Suppressor macrophage treated with lipopolysaccharide for 4 hours (primary cell): ENCODE data around the gene FBLIM1.

Experiments
- DNase-seq: peaks from one replicate; pipeline ENCODE4 v3.0.0-alpha.2; 2020

The FBLIM1 gene, protein sequence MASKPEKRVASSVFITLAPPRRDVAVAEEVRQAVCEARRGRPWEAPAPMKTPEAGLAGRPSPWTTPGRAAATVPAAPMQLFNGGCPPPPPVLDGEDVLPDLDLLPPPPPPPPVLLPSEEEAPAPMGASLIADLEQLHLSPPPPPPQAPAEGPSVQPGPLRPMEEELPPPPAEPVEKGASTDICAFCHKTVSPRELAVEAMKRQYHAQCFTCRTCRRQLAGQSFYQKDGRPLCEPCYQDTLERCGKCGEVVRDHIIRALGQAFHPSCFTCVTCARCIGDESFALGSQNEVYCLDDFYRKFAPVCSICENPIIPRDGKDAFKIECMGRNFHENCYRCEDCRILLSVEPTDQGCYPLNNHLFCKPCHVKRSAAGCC

GRCh38 chr1:15758343-15758931 lies at the start of gene FBLIM1:
TSS of gene FBLIM1 (plus strand) at chr1:15758795. CDS start at chr1:15764984, 6,189 bp downstream.
- DNase-seq = no peak

- no peak for DNase-seq
These were observed 49.4 kb upstream of the FBLIM1 start for GRCh38 chr1:15709226-15709625.

DNA sequence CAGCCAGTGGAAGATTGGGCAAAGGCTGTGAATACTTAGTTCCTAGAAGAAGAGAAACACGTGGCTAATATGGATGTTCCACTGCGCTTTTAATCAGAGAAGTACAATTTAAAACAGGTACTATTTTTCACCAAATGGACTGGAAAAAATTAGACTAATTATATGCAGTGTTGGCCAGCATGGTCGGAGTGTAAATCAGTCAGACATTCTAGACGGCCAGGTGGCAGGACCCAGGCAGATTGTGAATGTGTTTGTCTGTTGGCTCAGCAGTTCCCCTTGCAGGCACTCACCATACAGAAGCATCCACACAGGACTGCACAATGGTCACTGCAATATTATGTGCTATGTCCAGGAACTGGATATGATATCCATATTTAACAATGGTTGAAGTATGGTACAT lies 46.4 kb upstream of the FBLIM1 start:
- DNase-seq = no peak

DNA sequence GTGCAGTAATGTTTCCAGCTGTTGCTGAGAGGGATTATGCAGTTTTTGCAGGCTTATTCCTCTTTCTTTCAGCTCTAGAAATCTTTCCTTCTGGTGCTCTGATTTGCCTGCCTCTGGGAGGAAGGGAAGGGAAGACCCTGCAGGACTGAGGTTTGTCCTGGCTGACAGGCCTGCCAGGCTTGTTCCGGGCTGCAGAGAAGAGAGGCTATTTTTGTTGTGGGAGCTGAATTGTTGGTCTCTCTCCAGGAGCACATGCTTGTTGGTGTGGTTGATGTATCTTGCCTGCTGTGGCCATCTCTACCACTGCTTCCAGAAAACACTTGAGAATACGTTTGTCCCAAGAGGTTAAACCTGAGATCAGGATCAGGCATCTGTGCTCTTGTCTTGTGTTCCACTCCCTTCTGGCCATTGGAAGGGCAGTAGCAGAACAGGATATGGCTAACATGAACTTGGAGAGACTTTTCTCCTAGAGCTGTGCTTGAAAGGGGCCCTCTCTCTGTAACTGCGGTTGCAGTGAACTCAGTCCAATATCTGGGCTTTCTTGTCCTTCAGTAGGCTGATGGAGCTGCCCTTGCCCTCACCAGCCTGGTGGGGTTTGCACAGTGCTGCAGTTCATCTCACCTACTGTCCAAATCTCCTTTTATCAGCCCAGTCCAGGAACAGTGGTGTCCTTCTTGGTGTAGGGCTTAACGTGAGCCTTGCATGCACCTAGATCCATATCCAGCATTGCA lies 44.0 kb upstream of the FBLIM1 start:
- no peak for DNase-seq

- no peak for DNase-seq
These were observed 41.0 kb upstream of the FBLIM1 start for GRCh38 chr1:15717418-15718125.

DNA sequence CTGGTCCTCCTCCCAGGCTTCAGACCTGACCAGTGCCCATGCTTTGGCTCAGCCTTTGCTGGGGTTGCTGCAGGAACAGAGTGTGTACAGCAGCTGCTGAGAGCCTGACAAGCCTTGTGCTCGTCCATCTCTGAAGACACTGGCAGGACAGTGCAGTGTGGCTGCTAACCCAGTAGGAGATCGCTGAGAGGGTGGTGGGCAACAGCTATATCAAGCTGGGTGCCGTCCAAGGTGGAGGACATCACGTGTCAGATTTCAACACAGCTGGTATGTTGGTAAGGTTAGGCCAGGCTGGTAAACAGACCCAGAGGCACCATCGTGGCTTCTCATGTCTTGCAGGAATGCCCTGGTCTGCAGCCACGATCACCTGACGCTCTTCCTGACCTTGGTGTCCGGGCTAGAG lies 40.4 kb upstream of the FBLIM1 start:
- no peak for DNase-seq

DNA sequence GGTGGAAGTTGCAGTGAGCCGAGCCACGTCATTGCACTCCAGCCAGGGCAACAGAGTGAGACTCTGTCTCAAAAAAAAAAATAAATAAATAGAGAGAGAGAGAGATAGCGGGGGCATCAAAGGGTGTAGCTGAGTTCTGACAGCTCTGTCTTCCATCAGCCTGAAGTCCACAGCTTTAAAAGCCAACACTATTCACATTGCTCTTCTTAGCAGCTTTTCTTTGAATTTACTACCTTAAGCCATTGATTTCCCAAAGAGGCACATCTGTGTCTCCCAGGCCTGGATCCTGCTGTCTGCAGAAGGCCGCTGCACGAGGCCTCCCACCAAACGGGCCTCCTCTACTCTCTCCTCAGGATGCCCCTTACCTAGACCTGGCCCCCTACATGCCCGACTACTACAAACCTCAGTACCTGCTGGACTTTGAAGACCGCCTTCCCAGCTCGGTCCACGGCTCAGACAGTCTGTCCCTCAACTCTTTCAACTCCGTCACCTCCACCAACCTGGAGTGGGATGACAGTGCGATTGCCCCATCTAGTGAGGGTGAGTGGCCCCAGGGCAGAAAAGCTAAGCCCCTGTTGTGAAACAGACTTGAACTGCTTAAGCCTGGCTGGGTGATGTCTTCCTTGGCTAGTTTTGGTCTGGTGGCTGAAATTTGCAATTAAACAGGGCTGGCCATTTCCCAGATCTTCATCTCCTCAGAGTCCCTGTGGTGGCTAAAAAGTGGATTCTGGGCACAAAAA lies 39.0 kb upstream of the FBLIM1 start:
- no peak for DNase-seq

- DNase-seq = no peak
These were observed 37.7 kb upstream of the FBLIM1 start for GRCh38 chr1:15720861-15721260.

- no peak for DNase-seq
These were observed 36.2 kb upstream of the FBLIM1 start for GRCh38 chr1:15722411-15722810.

DNA sequence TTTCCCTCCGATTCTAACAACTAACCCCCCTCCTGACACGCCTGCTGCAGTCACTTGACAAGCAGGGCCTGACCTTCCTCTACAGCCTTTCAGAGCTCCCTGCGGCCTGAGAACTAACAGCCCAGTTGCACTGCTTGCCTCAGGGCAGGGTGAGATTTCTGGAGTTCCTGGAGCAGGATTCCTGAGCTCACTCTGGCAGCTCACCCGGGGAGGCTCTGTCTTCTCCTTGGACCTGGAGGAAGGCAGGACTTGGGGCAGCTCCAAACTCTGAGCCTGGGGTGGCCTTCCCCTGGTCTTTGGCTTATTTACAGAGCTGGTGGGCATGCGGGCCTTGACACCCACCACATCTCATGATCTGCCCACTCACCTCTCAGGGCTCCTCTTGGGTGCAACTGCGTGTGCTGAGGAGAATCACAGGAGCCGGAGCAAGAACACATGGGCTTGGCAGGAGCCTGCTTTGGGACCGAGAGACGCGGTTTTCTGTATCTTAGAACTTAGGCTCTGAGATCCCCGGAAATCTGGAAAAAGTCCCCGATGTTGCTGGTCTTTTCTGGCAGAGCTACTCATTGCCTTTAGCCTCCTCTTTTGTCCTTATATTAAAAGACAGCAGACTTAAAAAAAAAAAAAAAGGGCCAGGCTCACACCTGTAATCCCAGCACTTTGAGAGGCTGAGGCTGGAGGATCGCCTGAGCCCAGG lies 35.6 kb upstream of the FBLIM1 start:
- no peak for DNase-seq

DNA sequence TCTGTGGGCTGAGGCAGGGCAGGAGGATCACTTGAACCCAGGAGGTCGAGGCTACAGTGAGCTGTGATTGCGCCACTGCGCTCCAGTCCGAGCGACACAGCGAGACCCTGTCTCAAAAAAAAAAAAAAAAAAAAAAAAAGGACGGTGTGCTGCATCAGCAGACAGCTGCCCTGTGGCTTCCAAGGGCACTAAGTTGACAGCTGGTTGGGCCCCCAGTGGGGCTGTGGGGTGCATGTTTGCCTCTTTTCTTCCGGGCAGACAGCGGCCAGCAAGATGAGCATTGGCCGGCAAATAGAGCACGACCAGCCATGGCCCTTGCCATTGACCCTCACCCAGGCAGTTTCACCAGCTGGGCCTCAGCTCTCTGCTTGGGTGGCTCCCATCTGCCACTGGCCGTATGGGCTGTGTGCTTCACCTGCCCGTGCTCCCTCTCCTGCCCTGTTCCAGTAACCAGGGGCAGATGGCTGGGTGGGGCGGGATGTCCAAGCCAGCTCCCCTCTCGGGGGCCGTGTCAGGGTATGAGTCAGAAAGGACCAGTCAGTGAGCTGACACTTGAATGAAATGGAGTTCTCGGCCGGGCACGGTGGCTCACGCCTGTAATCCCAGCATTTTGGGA lies 34.9 kb upstream of the FBLIM1 start:
- DNase-seq = no peak

- DNase-seq = no peak
These were observed 33.4 kb upstream of the FBLIM1 start for GRCh38 chr1:15724949-15725880.

GRCh38 chr1:15726508-15726907 lies 32.1 kb upstream of the FBLIM1 start:
- DNase-seq = no peak

DNA sequence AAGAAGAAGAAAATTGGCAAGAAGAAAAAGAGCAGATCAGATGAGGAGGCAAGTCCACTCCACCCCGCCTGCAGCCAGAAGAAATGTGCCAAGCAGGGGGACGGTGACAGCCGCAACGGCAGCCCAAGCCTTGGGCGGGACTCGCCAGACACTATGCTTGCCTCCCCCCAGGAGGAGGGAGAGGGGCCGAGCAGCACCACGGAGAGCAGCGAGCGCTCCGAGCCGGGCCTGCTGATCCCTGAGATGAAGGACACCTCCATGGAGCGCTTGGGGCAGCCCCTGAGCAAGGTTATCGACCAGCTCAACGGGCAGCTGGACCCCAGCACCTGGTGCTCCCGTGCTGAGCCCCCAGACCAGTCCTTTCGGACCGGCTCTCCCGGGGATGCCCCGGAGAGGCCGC lies 31.6 kb upstream of the FBLIM1 start:
- no peak for DNase-seq

- no peak for DNase-seq
These were observed 31.2 kb upstream of the FBLIM1 start for GRCh38 chr1:15727424-15727823.

GRCh38 chr1:15727866-15728534 lies 30.6 kb upstream of the FBLIM1 start:
- no peak for DNase-seq

DNA sequence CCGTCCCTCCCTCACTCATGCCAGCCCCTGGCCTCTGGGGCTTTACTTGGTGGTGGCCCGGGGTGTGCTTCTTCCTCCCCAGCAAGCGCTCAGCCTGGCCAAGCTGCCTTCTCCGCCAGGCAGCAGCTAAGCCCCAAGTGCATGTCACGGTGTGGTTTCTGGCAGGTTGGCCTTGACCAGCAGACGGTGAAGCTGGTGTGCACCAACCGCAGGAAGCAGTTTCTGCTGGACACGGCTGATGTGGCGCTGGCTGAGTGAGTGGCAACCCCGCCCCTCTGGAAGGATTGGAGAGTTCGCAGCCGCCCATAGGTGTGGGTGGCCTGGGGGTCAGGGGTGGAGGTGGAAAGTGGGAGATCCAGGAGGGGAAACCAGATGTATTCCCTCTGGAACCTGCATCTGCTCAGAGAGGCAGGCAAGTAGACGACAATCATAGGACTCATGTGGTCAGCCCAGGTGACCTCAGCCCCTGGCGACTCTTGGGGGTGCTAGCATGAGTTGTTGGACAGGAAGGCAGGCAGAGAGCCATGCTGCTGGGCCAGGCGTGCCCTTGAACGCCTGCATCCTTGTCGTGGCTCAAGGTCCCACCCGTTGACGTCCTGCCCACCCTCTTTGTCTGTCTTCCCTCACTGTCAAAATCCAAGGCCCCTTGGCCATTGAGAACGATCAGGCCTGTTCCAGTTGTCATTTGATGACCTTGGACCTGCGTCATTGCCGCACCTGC lies 29.5 kb upstream of the FBLIM1 start:
- DNase-seq = no peak

DNA sequence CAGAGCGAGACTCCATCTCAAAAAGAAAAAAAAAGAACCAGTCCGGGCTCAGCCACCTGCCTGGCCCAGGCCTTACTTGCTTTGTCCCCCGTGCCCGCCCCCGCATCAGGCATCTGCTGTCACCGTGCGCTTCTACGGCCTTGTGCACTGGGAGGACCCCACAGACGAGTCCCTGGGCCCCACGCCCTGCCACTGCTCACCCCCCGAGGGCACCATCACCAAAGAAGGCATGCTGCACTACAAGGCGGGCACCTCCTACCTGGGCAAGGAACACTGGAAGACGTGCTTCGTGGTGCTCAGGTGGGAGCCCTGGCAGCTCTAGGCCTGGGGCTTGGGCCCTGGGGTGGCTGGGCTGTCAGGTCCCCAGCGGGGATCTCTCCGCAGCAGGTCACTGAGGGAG lies 28.2 kb upstream of the FBLIM1 start:
- DNase-seq = no peak

DNA sequence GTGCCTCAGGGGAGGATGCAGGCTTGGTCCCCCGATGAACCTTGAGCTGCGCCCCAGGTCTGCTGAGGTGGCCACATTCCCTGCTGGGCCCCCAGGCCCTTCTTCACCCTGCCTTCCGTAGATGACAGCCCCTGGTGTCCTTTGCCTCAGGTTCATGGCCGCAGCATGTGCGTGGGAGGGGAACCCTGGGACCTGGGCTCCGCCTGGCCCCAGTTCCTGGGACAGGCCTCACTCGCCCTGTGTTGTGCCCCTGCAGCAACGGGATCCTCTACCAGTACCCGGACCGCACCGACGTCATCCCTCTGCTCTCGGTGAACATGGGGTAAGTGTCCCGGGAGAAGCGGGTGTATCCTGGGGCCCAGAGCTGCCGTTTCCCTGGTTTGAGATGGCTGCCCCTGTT lies 27.7 kb upstream of the FBLIM1 start:
- DNase-seq = no peak
